Stimulated activated CD4-positive, alpha-beta T cell treated with anti-CD3 and anti-CD28 coated beads, Interleukin-2, amount 100 ng/mL, for 48 hours (primary cell): Measurements from ENCODE around the gene CHTF18.
"Not testable (repeated sequence)": the region's sequence is repeated elsewhere in the genome, so short reads cannot be mapped to it uniquely, and the experiment has no call there.

Experiments
- DNase-seq, 2 donors: peaks; one replicate each; pipeline ENCODE4 v3.0.0-alpha.2; 2020

The CHTF18 gene

DNA sequence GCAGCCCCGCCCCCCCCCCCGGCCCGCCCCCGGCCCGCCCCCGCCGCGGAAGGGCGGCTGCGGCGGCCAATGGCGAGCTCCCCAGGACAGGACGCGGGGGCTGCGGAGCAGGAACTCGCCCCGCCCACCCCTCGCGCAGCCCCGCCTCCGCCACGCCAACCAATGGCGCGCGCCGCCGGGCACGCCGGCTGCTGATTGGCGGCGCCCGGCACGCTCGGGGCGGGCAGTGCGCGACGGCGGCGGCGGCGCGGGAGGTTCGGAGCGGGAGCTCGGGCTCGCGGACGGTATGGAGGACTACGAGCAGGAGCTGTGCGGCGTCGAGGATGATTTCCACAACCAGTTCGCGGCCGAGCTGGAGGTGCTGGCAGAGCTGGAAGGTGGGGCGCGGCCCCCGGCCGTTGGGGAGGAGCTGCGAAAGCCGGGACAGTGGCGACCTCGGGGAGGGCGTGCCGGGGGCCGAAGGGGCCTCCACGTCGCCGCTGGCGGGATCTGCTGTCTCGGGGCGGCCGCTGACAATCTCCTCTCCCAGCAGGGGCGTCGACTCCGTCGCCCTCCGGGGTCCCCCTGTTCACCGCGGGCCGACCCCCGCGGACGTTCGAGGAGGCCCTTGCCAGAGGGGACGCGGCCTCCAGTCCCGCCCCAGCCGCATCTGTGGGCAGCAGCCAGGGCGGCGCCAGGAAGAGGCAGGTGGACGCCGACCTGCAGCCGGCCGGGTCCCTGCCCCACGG is at the start of gene CHTF18:
TSS of gene CHTF18 (plus strand) at position 222 of the 728 bp plus-strand sequence. CDS start at position 287, 65 bp downstream.
- DNase-seq, result peak; percentile 90 to 94

GRCh38 chr16:739560-740458 is 48.6 kb upstream of the CHTF18 start:
- DNase-seq, result no peak

DNA sequence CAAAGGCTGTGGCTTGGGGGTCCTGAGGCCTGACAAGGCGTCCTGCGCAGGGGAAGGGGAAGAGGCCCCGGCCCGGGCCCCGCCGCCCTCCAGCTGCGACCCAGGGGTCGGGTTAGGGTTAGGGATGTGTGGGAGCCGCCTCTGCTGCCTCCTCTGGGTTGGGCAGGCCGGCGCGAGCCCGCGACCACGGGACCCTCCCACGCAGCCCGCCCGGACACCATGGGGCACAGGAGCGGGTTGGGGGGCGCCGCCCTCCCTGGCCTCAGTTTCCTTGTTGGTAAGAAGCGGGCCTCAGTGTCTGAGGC is 48.0 kb upstream of the CHTF18 start:
- no peak for DNase-seq

DNA sequence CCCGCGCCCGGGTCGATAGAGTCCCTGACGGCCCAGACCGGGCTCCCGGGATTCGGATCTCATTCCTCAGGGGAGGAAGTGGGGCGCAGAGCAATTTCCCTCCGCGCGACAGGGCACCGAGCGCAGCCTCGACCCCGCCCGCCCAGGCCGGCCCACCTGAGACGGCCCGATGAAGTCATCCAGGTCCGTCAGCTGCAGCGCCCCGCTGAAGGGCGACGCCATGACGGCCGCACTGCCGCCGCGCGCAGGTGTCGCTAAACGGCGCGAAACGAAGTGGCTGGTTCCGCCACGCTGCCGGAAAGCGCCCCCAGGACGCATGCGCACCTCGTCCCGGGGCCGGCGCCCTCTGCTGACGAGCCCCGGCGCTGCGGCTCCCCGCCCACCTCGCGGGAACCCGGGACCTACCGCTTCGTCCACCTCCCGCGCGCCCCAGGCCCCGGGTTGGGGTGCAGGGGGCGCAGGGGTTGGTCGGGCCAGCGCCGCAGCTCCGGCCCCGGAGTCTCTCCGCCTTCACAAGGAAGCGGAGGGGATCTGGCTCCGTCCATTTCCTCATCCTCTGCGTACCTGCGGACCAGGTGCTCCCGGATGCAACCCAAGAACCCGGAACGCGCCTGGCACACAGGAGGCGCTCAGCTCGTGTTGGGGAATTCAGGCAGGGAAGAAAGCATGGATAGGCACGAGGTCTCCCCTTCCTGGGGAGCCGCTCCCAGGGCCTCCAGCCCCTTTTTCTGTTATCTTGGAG is 47.5 kb upstream of the CHTF18 start, which contains the start of gene CIAO3:
TSS of gene CIAO3 (minus strand) at position 234 of the 742 bp plus-strand sequence. CDS start at position 222, 12 bp downstream.
- peak; percentile 93 to 97 for DNase-seq

GRCh38 chr16:741986-742629 is 46.3 kb upstream of the CHTF18 start:
- DNase-seq, result no peak

DNA sequence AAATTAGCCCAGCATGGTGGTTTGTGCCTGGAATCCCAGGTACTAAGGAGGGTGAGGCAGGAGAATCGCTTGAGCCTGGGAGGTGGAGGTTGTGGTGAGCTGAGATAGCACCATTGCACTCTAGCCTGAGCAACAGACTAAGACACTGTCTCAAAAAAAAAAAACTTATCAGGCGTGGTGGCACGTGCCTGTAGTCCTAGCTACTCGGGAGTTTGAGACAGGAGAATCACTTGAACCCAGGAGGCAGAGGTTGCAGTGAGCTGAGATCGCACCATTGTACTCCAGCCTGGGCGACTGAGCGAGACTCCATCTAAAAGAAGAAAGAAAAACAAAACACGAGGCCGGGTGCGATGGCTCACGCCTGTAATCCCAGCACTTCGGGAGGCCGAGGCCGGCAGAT is 45.5 kb upstream of the CHTF18 start:
- not testable (repeated sequence) for DNase-seq

GRCh38 chr16:743794-744500 is 44.5 kb upstream of the CHTF18 start:
- DNase-seq, result no peak

DNA sequence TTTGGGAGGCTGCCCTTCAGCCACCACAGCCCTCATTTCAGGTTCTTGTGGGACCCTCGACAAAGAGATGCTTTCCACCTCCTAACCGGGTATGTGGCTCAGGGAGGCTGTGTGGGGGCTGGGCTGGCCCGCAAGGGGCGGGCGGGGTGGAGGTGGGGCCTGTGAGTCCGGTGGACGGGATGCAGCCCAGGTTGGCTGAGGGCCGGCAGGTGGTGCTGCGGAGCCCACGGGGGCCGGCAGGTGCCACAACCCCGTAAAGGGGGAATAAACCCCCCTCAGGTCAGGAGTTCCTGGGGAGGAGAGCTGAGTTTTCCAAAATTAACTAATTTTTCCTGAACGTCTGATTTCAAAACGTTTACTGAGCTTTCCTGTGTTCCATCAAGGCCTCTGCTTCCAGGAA is 42.7 kb upstream of the CHTF18 start:
- no peak for DNase-seq

- DNase-seq, result no peak
These were observed 41.8 kb upstream of the CHTF18 start for GRCh38 chr16:746637-747036.

DNA sequence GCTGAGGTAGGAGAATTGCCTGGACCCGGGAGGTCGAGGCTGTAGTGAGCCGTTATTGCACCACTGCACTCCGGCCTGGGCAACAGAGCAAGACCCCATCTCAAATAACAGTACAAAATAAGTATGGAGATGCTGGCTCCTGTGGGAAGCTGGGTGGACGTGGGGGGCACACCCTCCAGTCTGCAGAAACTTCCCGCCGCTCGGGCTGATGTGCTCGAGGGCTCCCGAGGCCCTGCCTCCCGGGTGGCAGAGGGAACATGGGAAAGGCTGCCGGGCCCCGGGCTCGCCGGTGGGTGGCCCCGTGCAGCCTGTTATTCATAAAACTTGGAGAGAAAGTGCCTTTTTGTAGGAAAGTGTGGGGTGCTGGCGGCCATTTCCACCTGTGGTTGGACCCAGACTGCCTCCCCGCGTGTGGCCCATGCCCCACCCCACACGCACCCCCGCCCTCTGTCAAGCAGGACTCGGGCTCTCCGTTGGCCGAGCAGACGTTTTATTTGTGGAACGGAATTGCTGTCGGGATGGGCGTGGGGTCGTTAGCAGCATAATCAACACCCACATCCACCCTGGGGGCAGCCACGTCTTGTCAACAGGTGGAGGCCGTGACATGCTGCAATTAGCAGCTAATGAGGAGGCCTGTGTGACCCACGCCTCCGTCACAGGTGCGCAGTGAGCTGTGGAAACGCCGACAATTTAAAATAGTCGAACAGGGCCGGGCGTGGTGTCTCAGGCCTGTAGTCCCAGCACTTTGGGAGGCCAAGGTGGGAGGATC is 40.3 kb upstream of the CHTF18 start:
- DNase-seq, result no peak

- no peak for DNase-seq
These were observed 39.4 kb upstream of the CHTF18 start for GRCh38 chr16:749010-749409.

DNA sequence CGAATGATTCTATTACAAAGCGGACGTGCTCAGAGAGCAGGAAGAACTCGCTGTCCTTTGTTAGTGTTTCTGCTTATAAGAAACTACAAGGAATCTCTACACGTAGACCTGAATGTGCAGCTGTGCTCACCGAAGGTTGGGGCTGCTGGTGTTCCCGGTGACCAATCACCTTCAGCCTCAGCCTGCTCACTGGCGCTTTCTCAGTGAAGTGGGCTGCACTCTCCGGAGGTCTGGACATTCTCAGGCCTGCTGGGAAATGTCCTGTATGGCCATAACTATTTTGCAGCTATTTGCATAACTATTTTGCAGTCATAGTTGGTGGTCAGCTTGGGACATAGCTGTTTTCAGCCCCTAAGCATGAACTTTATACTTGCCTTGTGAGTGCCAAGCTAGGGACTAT is 37.9 kb upstream of the CHTF18 start:
- DNase-seq, result no peak

DNA sequence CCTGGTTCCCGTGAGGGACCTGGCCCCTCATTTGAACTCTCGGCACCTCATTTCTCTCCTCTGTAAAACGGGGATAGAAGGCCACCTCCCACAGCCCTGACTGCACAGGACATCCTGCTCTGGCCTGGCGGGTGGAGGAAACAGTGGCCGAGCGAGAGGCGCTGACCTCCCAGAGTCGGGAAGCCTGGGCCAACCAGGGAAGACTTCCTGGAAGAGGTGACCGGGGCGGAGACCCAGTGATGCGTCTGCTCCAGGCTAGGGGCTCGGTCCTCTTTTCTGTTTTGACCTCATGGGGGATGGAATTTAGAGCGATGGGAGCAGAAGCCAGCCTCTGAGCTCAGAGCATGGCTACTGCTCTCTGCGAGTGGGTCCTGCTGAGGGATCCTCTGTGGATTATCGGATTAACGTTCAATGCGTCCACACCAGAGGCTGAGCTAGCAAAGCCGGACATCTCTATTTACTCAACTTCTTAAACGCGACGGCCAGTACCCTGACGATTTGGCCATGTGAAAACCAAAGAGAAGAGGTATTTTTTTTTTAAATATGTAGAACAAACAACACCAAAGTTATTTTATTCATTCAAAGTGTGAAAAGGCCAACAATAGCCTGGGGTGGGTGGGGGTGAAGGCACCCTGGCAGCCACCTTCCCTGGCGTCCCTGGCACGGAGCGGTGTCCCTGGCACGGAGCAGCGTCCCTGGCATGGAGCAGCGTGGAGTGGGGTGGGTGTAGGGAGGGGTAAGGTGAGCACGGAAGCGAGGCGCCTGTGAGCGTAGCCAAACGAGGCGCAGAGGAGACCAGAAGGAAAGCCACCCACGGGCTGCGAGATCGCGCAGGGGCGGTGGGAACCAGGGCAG is 37.0 kb upstream of the CHTF18 start:
- DNase-seq, result no peak

- DNase-seq, result no peak
These were observed 36.5 kb upstream of the CHTF18 start for GRCh38 chr16:752007-752312.

DNA sequence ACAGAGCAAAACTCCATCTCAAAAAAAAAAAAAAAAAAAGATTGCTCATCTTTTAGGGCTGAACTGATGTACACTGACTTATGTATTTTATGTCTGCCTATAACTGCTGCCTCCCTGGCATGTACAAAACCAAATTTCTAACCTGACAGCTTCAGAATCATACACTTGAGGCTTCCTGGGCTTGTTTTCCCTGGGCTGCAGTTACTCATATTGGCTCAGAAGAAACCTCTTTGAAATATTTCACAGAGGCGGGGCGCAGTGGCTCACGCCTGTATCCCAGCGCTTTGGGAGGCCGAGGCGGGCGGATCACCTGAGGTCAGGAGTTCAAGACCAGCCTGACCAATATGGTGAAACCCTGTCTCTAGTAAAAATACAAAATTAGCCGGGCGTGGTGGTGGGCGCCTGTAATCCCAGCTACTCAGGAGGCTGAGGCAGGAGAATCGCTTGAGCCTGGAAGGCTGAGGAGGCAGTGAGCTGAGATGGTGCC is 34.3 kb upstream of the CHTF18 start:
- DNase-seq, result not testable (repeated sequence)

DNA sequence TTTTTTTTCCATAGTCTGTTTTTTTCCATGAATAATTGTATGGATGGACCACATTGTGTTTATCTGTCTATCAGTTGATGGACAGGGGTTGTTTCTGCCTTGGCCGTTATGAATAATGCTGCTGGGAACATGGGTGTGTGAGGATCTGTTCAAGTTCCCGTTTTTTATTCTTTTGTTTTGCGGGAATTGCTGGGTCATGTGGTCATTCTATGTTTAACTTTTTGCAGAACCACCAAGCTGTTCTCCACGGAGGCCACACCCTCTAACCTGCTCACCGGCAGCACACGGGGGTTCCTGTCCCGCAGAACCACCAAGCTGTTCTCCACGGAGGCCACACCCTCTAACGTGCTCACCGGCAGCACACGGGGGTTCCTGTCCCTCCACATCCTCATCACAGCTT is 33.8 kb upstream of the CHTF18 start:
- no peak for DNase-seq

GRCh38 chr16:756428-756827 is 32.0 kb upstream of the CHTF18 start:
- DNase-seq, result no peak

DNA sequence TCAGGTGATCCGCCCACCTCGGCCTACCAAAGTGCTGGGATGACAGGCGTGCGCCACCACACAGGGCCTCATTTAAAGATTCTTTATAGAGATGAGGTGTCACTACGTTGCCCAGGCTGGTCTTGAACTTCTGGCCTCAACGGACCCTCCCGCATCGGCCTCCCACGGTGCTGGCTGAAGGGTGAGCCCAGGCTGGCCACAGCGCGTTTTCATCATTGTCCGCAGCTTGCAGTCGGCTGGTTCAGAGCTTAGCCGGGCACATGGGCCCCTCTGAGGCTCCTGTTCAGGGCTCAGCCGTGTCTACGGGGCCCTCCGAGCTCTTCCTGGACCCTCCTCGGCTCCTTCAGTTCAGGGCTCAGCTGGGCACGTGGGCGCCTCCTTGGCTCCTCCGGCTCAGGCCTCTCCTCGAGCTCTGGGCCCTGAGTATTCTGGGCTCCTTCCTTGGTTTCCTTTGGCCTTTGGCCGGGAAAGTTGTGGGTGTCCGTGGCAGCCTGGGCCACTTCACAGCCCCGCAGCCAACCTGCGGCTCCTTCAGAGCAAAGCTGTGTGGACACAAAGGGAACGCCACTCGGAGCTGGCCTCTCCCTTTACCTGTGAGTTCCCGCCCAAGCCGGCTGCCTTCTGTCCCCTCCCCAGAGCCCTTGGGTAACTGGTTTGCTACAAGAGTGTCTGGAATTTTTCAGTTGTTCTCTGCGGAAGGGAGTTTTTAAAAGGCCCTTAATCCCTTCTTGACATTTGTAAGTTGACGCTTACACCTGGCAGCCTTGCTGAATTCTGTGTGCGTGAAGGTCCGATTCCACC is 29.1 kb upstream of the CHTF18 start:
- DNase-seq, result no peak

GRCh38 chr16:760065-760464 is 28.4 kb upstream of the CHTF18 start:
- DNase-seq, result no peak
